22Rv1 (cell line): ENCODE results near the gene OR7D2.

ENCODE experiments used
- CTCF ChIP-seq: fragments of 450-650 bp; IDR thresholded peaks from 2 replicates; pipeline ENCODE4 v1.5.1; 2017; ENCODE audit warnings: mild to moderate bottlenecking
- ZFX ChIP-seq: fragments of 450-650 bp; IDR thresholded peaks from 2 replicates; pipeline ENCODE4 v1.6.1; 2017; ENCODE audit warnings: antibody characterized with exemption, borderline replicate concordance

DNA sequence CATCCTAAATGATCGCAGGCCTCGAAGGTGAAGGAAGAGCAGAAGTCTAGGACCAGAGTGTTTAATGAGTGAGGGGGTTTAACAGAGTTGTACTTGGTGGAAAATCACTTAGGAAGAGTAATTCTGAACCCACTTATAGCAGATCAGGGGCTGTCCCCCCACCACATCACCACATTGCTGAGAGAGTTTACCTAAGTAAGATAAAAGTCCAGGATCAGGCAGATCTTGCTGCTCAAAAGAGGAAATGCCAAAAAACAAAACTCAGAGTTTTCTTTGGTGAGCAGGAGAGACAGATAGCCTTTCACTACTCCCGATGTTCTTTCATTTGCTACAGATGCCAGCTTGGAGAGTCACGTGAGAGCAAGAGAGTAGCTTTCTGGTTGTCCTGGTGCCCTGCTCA is 23.2 kb upstream of the OR7D2 start:
- TF ChIP-seq CTCF (no peak), ZFX (no peak)
